ENCODE results near the gene C16orf74.

Gene C16orf74

GRCh38 chr16:85716680-85717038 is 34.2 kb downstream of the C16orf74 start:
- no peak for DNase-seq

- DNase-seq = no peak
These were observed 34.7 kb downstream of the C16orf74 start for GRCh38 chr16:85716022-85716679.

- no peak for DNase-seq
These were observed 35.5 kb downstream of the C16orf74 start for GRCh38 chr16:85715169-85716021.

GRCh38 chr16:85712801-85713200 is 38.1 kb downstream of the C16orf74 start:
- DNase-seq = no peak

- no peak for DNase-seq
These were observed 38.8 kb downstream of the C16orf74 start for GRCh38 chr16:85711982-85712587.

- DNase-seq = no peak
These were observed 40.2 kb downstream of the C16orf74 start for GRCh38 chr16:85710732-85711131.

- DNase-seq = no peak
These were observed 40.9 kb downstream of the C16orf74 start for GRCh38 chr16:85709766-85710585.

- DNase-seq = no peak
These were observed 42.6 kb downstream of the C16orf74 start for GRCh38 chr16:85708338-85708737.

GRCh38 chr16:85707528-85708095 is 43.3 kb downstream of the C16orf74 start:
- DNase-seq = no peak

- no peak for DNase-seq
These were observed 44.4 kb downstream of the C16orf74 start for GRCh38 chr16:85706449-85707034.

GRCh38 chr16:85704900-85705846 is 45.7 kb downstream of the C16orf74 start:
- no peak for DNase-seq

GRCh38 chr16:85704011-85704410 is 46.9 kb downstream of the C16orf74 start:
- DNase-seq = no peak

- DNase-seq = no peak
These were observed 51.3 kb downstream of the C16orf74 start for GRCh38 chr16:85699628-85700027.

GRCh38 chr16:85698935-85699558 is 51.8 kb downstream of the C16orf74 start:
- no peak for DNase-seq

- no peak for DNase-seq
These were observed 52.4 kb downstream of the C16orf74 start for GRCh38 chr16:85698459-85698891.

- DNase-seq = no peak
These were observed 53.5 kb downstream of the C16orf74 start for GRCh38 chr16:85697431-85697830.

GRCh38 chr16:85696781-85697180 is 54.1 kb downstream of the C16orf74 start:
- DNase-seq = no peak

GRCh38 chr16:85695196-85696128 is 55.4 kb downstream of the C16orf74 start:
- DNase-seq = no peak

- no peak for DNase-seq
These were observed 60.3 kb downstream of the C16orf74 start for GRCh38 chr16:85690469-85691064.
